ENCODE results near the gene LPP. TPM values are rescaled to one million over a fixed set of nuclear protein-coding genes. Genes with fewer than 3 reads are reported as not detected.

The LPP gene
- total RNA-seq, 4 donors from 2014 or later: 207 to 592 (median 406) TPM

DNA sequence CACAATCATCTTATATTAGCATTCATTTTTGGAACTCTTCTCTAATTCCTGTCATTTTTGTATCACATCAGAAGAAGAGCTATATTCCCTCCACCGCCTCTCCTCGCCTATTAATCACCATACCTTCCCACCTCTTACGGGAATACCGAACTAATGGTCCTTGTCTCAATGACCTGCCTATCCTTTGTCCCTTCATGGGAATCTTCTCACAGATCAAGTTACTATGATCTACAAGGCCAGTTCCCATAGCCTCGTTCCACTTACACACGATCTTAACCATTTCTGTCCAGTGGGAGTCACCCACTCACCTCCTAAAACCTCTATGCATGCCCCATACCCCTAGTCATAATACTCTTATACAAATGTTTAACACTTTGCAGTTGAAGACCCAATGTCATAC lies 675.2 kb downstream of the LPP start:
- TF ChIP-seq POLR2A (IDR thresholded peaks at IDR 0.05) (no peak), POLR2AphosphoS5 (IDR thresholded peaks at IDR 0.05) (no peak), EP300 (IDR thresholded peaks at IDR 0.05; ENCODE audit: low read depth) (no peak)
- TF ChIP-seq, protein P1, sequence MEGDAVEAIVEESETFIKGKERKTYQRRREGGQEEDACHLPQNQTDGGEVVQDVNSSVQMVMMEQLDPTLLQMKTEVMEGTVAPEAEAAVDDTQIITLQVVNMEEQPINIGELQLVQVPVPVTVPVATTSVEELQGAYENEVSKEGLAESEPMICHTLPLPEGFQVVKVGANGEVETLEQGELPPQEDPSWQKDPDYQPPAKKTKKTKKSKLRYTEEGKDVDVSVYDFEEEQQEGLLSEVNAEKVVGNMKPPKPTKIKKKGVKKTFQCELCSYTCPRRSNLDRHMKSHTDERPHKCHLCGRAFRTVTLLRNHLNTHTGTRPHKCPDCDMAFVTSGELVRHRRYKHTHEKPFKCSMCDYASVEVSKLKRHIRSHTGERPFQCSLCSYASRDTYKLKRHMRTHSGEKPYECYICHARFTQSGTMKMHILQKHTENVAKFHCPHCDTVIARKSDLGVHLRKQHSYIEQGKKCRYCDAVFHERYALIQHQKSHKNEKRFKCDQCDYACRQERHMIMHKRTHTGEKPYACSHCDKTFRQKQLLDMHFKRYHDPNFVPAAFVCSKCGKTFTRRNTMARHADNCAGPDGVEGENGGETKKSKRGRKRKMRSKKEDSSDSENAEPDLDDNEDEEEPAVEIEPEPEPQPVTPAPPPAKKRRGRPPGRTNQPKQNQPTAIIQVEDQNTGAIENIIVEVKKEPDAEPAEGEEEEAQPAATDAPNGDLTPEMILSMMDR (IDR thresholded peaks at IDR 0.05): no peak
- 78 to 92% methylated on average over 5 to 6 of the region's 6 CpGs for WGBS, 2 donors (ENCODE audit: low coverage in 1 of 2)
- Histone ChIP-seq H3K27ac (no peak overlapping the region), H3K4me1 (peaks cover 0 to 7% (median 2%) of the 10 kb centered on the region in 4 donors), H3K36me3 (no peaks in the 10 kb centered on the region), H3K4me3 (no peak overlapping the region), H3K9me3 (no peaks in the 10 kb centered on the region), H3K27me3 (no peaks in the 10 kb centered on the region)
- in situ Hi-C loops (cut with MboI; ENCODE audit: low pct_ligation_motif_present in 1 of 4, low pct_unique_long_range_greater_than_20kb in 1 of 4, low sequenced_read_pairs in 3 of 4) (no loop called here), intact Hi-C loops (cut with DNase I; ENCODE audit: low total_unique reads) (no loop called here)
- no peak for DNase-seq

DNA sequence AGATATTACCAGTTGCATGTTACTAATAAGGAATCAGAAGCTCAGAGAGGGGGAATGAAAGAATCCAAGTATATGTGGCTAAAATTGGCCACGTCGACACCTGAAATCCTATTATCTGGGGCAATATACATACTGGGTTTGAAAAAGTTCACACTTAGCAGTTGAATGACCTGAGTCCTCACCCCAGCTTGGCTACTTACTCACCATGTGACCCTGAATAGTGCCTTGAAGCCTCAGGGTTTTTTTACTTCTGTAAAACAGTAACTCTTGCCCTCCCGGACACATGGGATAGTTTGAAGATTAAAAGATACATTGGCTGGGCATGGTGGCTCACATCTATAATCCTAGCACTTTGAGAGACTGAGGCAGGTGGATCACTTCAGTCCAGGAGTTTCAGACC lies 675.6 kb downstream of the LPP start:
- Histone ChIP-seq H3K27me3 (no peaks in the 10 kb centered on the region), H3K9me3 (no peaks in the 10 kb centered on the region), H3K4me3 (no peak overlapping the region), H3K36me3 (no peaks in the 10 kb centered on the region), H3K4me1 (peaks cover 0 to 7% (median 0%) of the 10 kb centered on the region in 4 donors), H3K27ac (no peak overlapping the region)
- DNase-seq: no peak
- intact Hi-C loops (cut with DNase I; ENCODE audit: low total_unique reads) (no loop called here), in situ Hi-C loops (cut with MboI; ENCODE audit: low pct_ligation_motif_present in 1 of 4, low pct_unique_long_range_greater_than_20kb in 1 of 4, low sequenced_read_pairs in 3 of 4) (no loop called here)
- TF ChIP-seq, protein P1 (IDR thresholded peaks at IDR 0.05): no peak
- no peak for TF ChIP-seq EP300 (IDR thresholded peaks at IDR 0.05; ENCODE audit: low read depth)
- no peak for TF ChIP-seq POLR2AphosphoS5 (IDR thresholded peaks at IDR 0.05)
- no peak for TF ChIP-seq POLR2A (IDR thresholded peaks at IDR 0.05)
- 86 to 100% methylated on average over 2 to 3 of the region's 3 CpGs for WGBS, 2 donors (ENCODE audit: low coverage in 1 of 2)

DNA sequence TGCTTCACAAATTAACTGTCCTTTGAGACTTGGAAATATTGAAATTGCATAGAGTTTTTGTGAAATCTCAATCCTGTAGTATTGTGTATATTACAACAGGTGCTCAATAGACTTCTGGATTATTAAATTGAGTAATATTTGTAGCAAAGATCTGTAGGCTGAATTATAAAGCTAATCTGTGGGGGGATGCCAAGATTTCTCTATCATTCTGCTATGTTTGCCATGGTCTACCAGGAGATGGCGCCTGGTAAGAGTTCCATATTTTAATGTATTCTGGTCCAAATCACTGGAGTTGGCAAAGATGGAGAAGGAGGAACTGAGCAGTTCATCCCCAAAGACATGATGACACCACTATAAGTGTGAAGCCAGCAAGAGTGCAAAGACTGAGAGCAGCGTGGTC lies 676.9 kb downstream of the LPP start:
- intact Hi-C loops (cut with DNase I; ENCODE audit: low total_unique reads): no loop called here

DNA sequence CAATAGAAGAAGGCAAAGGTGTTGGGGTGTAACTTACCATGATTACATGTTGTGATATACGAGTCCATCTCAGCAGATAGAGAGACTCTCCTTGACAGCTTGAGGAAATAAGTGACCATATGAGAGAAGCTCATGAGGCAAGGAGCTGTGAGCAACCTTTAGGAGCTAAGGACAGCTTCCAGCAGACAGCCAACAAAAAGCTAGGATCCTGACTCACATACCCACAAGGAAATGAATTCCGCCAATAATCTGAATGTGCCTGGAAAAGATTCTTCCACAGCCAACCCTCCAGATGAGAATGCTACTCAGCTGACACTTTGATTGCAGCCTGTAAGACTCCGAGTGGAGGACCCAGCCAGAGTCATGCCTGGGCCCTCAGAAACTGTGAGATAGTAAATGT lies 678.2 kb downstream of the LPP start:
- no peak for DNase-seq
- intact Hi-C loops (cut with DNase I; ENCODE audit: low total_unique reads) (no loop called here), in situ Hi-C loops (cut with MboI; ENCODE audit: low pct_ligation_motif_present in 1 of 4, low pct_unique_long_range_greater_than_20kb in 1 of 4, low sequenced_read_pairs in 3 of 4) (no loop called here)
- Histone ChIP-seq H3K9me3 (no peaks in the 10 kb centered on the region), H3K4me1 (peaks cover 0 to 7% (median 0%) of the 10 kb centered on the region in 4 donors), H3K27ac (no peak overlapping the region), H3K27me3 (no peaks in the 10 kb centered on the region), H3K36me3 (no peaks in the 10 kb centered on the region), H3K4me3 (no peak overlapping the region)
- 88% methylated on average over 3 of the region's 3 CpGs; no CpG with 5 or more reads in 1 of the 2 donors for WGBS, 2 donors (ENCODE audit: low coverage in 1 of 2)
- TF ChIP-seq POLR2AphosphoS5 (IDR thresholded peaks at IDR 0.05) (no peak), EP300 (IDR thresholded peaks at IDR 0.05; ENCODE audit: low read depth) (no peak), POLR2A (IDR thresholded peaks at IDR 0.05) (no peak)
- TF ChIP-seq, protein P1 (IDR thresholded peaks at IDR 0.05): no peak

More for the DNA sequence above, 676.9 kb downstream of the LPP start:
- no peaks in the 10 kb centered on the region for H3K27me3 ChIP-seq
- peaks cover 0 to 7% (median 0%) of the 10 kb centered on the region in 4 donors for H3K4me1 ChIP-seq
- TF ChIP-seq, protein P1 (IDR thresholded peaks at IDR 0.05): no peak
- TF ChIP-seq POLR2AphosphoS5 (IDR thresholded peaks at IDR 0.05) (no peak), POLR2A (IDR thresholded peaks at IDR 0.05) (no peak), EP300 (IDR thresholded peaks at IDR 0.05; ENCODE audit: low read depth) (no peak)
- in situ Hi-C loops (cut with MboI; ENCODE audit: low pct_ligation_motif_present in 1 of 4, low pct_unique_long_range_greater_than_20kb in 1 of 4, low sequenced_read_pairs in 3 of 4): no loop called here
- no peak for DNase-seq
- no peak overlapping the region for H3K27ac ChIP-seq
- H3K36me3 ChIP-seq: no peaks in the 10 kb centered on the region
- H3K9me3 ChIP-seq: no peaks in the 10 kb centered on the region
- no peak overlapping the region for H3K4me3 ChIP-seq
- WGBS, 2 donors (ENCODE audit: low coverage in 1 of 2): 78 to 86% methylated on average over 2 of the region's 2 CpGs
